H1 (cell line): ENCODE results near the gene TAC1. TPM values are rescaled to one million over a fixed set of nuclear protein-coding genes. Genes with fewer than 3 reads are reported as not detected.

Source experiments
- CHD7 ChIP-seq: fragments of 300-600 bp; sonication (generic); IDR thresholded peaks from 2 replicates; pipeline ENCODE4 v1.7.1; 2012; ENCODE audit warnings: low read length, moderate library complexity, mild to moderate bottlenecking, inconsistent platforms; ENCODE audit not compliant: insufficient replicate concordance
- CTBP2 ChIP-seq: IDR thresholded peaks from 2 replicates; pipeline ENCODE4 v1.7.0; 2011; ENCODE audit warnings: borderline replicate concordance, mild to moderate bottlenecking, moderate library complexity, mixed read lengths, low read length; ENCODE audit not compliant: insufficient read depth, insufficient read length
- JUND ChIP-seq: IDR thresholded peaks from 2 replicates; pipeline ENCODE4 v1.6.1; 2011; ENCODE audit warnings: mild to moderate bottlenecking, improper control_type of control experiment, low read length
- KDM1A ChIP-seq: fragments of 200-600, 300-600 bp; sonication (generic); IDR thresholded peaks from 2 replicates; pipeline ENCODE4 v1.7.1; 2016; ENCODE audit warnings: mild to moderate bottlenecking, low read length, borderline replicate concordance
- PHF8 ChIP-seq: fragments of 200-600 bp; sonication (generic); conservative IDR thresholded peaks from 2 replicates; pipeline ENCODE4 v1.7.1; 2012; ENCODE audit warnings: low read depth, mild to moderate bottlenecking, inconsistent platforms, low read length, moderate library complexity
- POLR2AphosphoS5 ChIP-seq: IDR thresholded peaks from 2 replicates; pipeline ENCODE4 v1.6.1; 2011; ENCODE audit warnings: low read depth, low read length
- SAP30 ChIP-seq: fragments of 300-600 bp; sonication (generic); IDR thresholded peaks from 2 replicates; pipeline ENCODE4 v1.7.1; 2012; ENCODE audit warnings: low read length, moderate library complexity, mild to moderate bottlenecking, inconsistent platforms; ENCODE audit not compliant: insufficient read depth, insufficient replicate concordance
- SIN3A ChIP-seq, 2 experiments: IDR thresholded peaks in 1 of 2; conservative IDR thresholded peaks in 1 of 2; 2 replicates each; pipeline ENCODE4 v1.6.1; 2011 to 2012; ENCODE audit warnings: low read length in 2 of 2, improper control_type of control experiment in 1 of 2, low read depth in 1 of 2, mild to moderate bottlenecking in 1 of 2
- TBP ChIP-seq: IDR thresholded peaks from 2 replicates; pipeline ENCODE4 v1.6.1; 2011; ENCODE audit warnings: low read depth, low read length, improper control_type of control experiment
- polyA plus RNA-seq, 7 experiments: library from polyadenylated mRNA; depleted of rRNA in 3 of 7; stranded (reverse) in 5 of 7; unstranded in 2 of 7; fragments of >200 nt in 5 of 7; fragments of 200-250 nt in 2 of 7; gene quantifications; 1 replicate in 5 of 7; 2 replicates in 1 of 7; 4 replicates in 1 of 7; pipeline versions ENCODE4 v1.2.1 to v1.2.3, GENCODE V29; 2011 to 2013; ENCODE audit warnings: missing spikeins in 2 of 7, mixed read lengths in 2 of 7
- total RNA-seq: library from RNA; stranded (reverse); fragmentation: NEBNext Ultra II Directional; extraction: Animal tissue kit (Norgen Biotek cat#: 25700); gene quantifications from 2 replicates; pipeline ENCODE4 v1.2.1, GENCODE V29; 2021

Gene TAC1
- total and polyA plus RNA-seq, 2 of the 8 experiments (the other 6 are each of a cell fraction or from before 2014, with no cell fraction given): 1.7 to 4.3 TPM

GRCh38 chr7:97731736-97732564 is at the start of gene TAC1 (continued):
- TF ChIP-seq CHD7 (no peak), SAP30 (no peak), JUND (peak; percentile 62; the same call in 1 of the 2 replicates), TBP (no peak), KDM1A (no peak), SIN3A (conservative IDR thresholded peaks at IDR 0.05 in 1 of 2, IDR thresholded peaks at IDR 0.05 in 1 of 2; ENCODE audit: low read depth in 1 of 2, low read length in 2 of 2) (no peak; a peak in 1 of 4 replicates), POLR2AphosphoS5 (peak; percentile 65), PHF8 (peak; percentile 28; the same call in 1 of the 2 replicates), CTBP2 (peak; percentile 43)
